Left lung (tissue), 10 donors: ENCODE results near the gene ARFIP1. TPM values are rescaled to one million over a fixed set of nuclear protein-coding genes. Genes with fewer than 3 reads are reported as not detected.
A peak's percentile ranks its signal among the peaks of the same experiment; 100 is the strongest.

ENCODE experiments used
- ATAC-seq: fragments of 200-7000 bp; cut with Tn5 transposase; one replicate; pipeline ENCODE4 v1.9.1; 2020; ENCODE audit warnings: moderate library complexity
- DNase-seq, 4 donors: peaks; one replicate each; pipeline ENCODE4 v3.0.0-alpha.2; 2013 to 2020
- H3K27ac ChIP-seq, 2 donors: fragments of 200-600 bp; sonication (generic) in 1 of 2; one replicate each; pipeline versions ENCODE4 v1.5.0 to v1.8.0; 2020 to 2021
- H3K27me3 ChIP-seq, 2 donors: fragments of 200-600 bp; sonication (generic) in 1 of 2; one replicate each; pipeline versions ENCODE4 v1.5.0 to v1.8.0; 2020 to 2021
- H3K36me3 ChIP-seq, 2 donors: fragments of 200-600 bp; sonication (generic) in 1 of 2; one replicate each; pipeline versions ENCODE4 v1.5.0 to v1.8.0; 2020 to 2021
- H3K4me1 ChIP-seq, 2 donors: fragments of 200-600 bp; one replicate each; pipeline ENCODE4 v1.8.0; 2021
- H3K4me3 ChIP-seq, 2 donors: fragments of 200-600 bp; sonication (generic) in 1 of 2; one replicate each; pipeline versions ENCODE4 v1.5.0 to v1.8.0; 2020 to 2021; ENCODE audit warnings: mild to moderate bottlenecking in 1 of 2
- H3K9me3 ChIP-seq, 2 donors: fragments of 200-600 bp; sonication (generic) in 1 of 2; one replicate each; pipeline versions ENCODE4 v1.5.0 to v1.8.0; 2020 to 2021
- CTCF ChIP-seq, 2 donors: fragments of 200-600 bp; sonication (generic) in 1 of 2; IDR thresholded peaks; one replicate each; pipeline versions ENCODE4 v1.5.0 to v1.8.0; 2021; ENCODE audit warnings: antibody characterized with exemption in 2 of 2
- intact Hi-C, 2 donors: fragments of 100-400 bp; cut with DNase I; formaldehyde crosslinking; loops; one replicate each; pipeline versions ENCODE4 v1.11.2 to v1.14.2; 2022
- polyA plus RNA-seq, 6 donors: library from polyadenylated mRNA; unstranded; fragments of 120-200 nt; gene quantifications; one replicate each; pipeline ENCODE4 v1.2.1, GENCODE V29; 2013; ENCODE audit not compliant: insufficient read length in 6 of 6
- total RNA-seq, 2 donors: library from RNA; stranded (reverse); fragmentation: NEBNext Ultra II Directional; extraction: Animal tissue kit (Norgen Biotek cat#: 25700); gene quantifications; one replicate each; pipeline ENCODE4 v1.2.1, GENCODE V29; 2021
- donor health status: DM: no; HTN: yes; CAD: no.
- donor health status: DM: no; HTN: no; CAD: no.

The ARFIP1 gene
- total and polyA plus RNA-seq, 8 donors = 34.7 to 48.9 (median 45.5) TPM

GRCh38 chr4:152776352-152776751 lies 3.4 kb upstream of the ARFIP1 start:
- TF ChIP-seq CTCF (IDR thresholded peaks at IDR 0.05) = no peak
- intact Hi-C loops = no loop called here

GRCh38 chr4:152777488-152777887 lies 2.3 kb upstream of the ARFIP1 start:
- Histone ChIP-seq H3K36me3 (no peaks in the 10 kb centered on the region), H3K27me3 (no peaks in the 10 kb centered on the region), H3K27ac (no peak overlapping the region), H3K4me3 (no peak overlapping the region), H3K4me1 (peaks cover 0 to 32% of the 10 kb centered on the region in 2 donors), H3K9me3 (no peaks in the 10 kb centered on the region)
- DNase-seq = no peak
- no peak for TF ChIP-seq CTCF (IDR thresholded peaks at IDR 0.05)
- intact Hi-C loops = no loop called here
- ATAC-seq = no peak

More at GRCh38 chr4:152776352-152776751, 3.4 kb upstream of the ARFIP1 start:
- Histone ChIP-seq H3K27ac (no peak overlapping the region), H3K9me3 (no peaks in the 10 kb centered on the region), H3K4me3 (no peak overlapping the region), H3K36me3 (no peaks in the 10 kb centered on the region), H3K27me3 (no peaks in the 10 kb centered on the region), H3K4me1 (peaks cover 0 to 20% of the 10 kb centered on the region in 2 donors)
- ATAC-seq (no peak), DNase-seq (no peak)

- H3K36me3 ChIP-seq = no peaks in the 10 kb centered on the region
- peak; percentile 40 for ATAC-seq
- H3K27me3 ChIP-seq = no peaks in the 10 kb centered on the region
- peak overlapping the region; percentile 81 to 89 for H3K27ac ChIP-seq
- intact Hi-C loops = no loop called here
- H3K4me3 ChIP-seq = peak overlapping the region; percentile 56 to 82
- peaks cover 0 to 33% of the 10 kb centered on the region in 2 donors for H3K4me1 ChIP-seq
- H3K9me3 ChIP-seq = no peaks in the 10 kb centered on the region
- DNase-seq = peak in 3 of 4 donors; percentile 16 to 81 (median 35)
- TF ChIP-seq CTCF (IDR thresholded peaks at IDR 0.05) = no peak
Observed at GRCh38 chr4:152778656-152779512, 870 bp upstream of the ARFIP1 start.

GRCh38 chr4:152780267-152780778 lies 569 bp downstream of the ARFIP1 start:
- peak; percentile 3 for ATAC-seq
- no peaks in the 10 kb centered on the region for H3K9me3 ChIP-seq
- TF ChIP-seq CTCF (IDR thresholded peaks at IDR 0.05) = no peak
- no peaks in the 10 kb centered on the region for H3K36me3 ChIP-seq
- H3K27me3 ChIP-seq = no peaks in the 10 kb centered on the region
- DNase-seq = peak in 1 of 4 donors; percentile 23
- H3K4me3 ChIP-seq = peak overlapping the region; percentile 56 to 82
- intact Hi-C loops = no loop called here
- H3K27ac ChIP-seq = peak overlapping the region; percentile 81 to 89
- H3K4me1 ChIP-seq = peaks cover 0 to 33% of the 10 kb centered on the region in 2 donors
